Esophagus muscularis mucosa (tissue), 3 donors: ENCODE measurements around the gene TJAP1.

Source experiments
- POLR2A ChIP-seq: fragments of 450-650 bp; IDR thresholded peaks from one replicate; pipeline ENCODE4 v1.6.1; 2017; ENCODE audit warnings: antibody characterized with exemption, moderate library complexity, mild to moderate bottlenecking, low read depth
- POLR2AphosphoS5 ChIP-seq, 2 donors: sonication (generic); formaldehyde crosslinking; IDR thresholded peaks; one replicate each; pipeline ENCODE4 v1.6.1; 2017; ENCODE audit warnings: antibody characterized with exemption in 2 of 2
- TF ChIP-seq, protein P1 (sequence below), 3 experiments: fragments of 200-600 bp in 2 of 3; fragments of 450-650 bp in 1 of 3; sonication (generic) in 2 of 3; IDR thresholded peaks; one replicate each; pipeline ENCODE4 v1.5.1; 2017 to 2019; ENCODE audit warnings: antibody characterized with exemption in 3 of 3, mild to moderate bottlenecking in 2 of 3, moderate library complexity in 1 of 3

- TF ChIP-seq, protein P1, sequence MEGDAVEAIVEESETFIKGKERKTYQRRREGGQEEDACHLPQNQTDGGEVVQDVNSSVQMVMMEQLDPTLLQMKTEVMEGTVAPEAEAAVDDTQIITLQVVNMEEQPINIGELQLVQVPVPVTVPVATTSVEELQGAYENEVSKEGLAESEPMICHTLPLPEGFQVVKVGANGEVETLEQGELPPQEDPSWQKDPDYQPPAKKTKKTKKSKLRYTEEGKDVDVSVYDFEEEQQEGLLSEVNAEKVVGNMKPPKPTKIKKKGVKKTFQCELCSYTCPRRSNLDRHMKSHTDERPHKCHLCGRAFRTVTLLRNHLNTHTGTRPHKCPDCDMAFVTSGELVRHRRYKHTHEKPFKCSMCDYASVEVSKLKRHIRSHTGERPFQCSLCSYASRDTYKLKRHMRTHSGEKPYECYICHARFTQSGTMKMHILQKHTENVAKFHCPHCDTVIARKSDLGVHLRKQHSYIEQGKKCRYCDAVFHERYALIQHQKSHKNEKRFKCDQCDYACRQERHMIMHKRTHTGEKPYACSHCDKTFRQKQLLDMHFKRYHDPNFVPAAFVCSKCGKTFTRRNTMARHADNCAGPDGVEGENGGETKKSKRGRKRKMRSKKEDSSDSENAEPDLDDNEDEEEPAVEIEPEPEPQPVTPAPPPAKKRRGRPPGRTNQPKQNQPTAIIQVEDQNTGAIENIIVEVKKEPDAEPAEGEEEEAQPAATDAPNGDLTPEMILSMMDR (IDR thresholded peaks at IDR 0.05) = no peak
- TF ChIP-seq POLR2AphosphoS5 (IDR thresholded peaks at IDR 0.05) (no peak), POLR2A (no peak)
These were observed 15.9 kb downstream of the TJAP1 start for GRCh38 chr6:43493230-43493629.
